HG03439 (cell line): ENCODE measurements around the gene KRT17.
"Not testable (repeated sequence)": the region's sequence is repeated elsewhere in the genome, so short reads cannot be mapped to it uniquely, and the experiment has no call there.

Experiments used
- ATAC-seq: cut with Tn5 transposase; IDR thresholded peaks from one replicate; pipeline ENCODE4 v1.9.1; 2021; ENCODE audit warnings: mild to moderate bottlenecking, moderate library complexity; ENCODE audit not compliant: unreplicated experiment

The KRT17 gene

GRCh38 chr17:41600318-41600717, 24.1 kb downstream of the KRT17 start:
- no peak for ATAC-seq

DNA sequence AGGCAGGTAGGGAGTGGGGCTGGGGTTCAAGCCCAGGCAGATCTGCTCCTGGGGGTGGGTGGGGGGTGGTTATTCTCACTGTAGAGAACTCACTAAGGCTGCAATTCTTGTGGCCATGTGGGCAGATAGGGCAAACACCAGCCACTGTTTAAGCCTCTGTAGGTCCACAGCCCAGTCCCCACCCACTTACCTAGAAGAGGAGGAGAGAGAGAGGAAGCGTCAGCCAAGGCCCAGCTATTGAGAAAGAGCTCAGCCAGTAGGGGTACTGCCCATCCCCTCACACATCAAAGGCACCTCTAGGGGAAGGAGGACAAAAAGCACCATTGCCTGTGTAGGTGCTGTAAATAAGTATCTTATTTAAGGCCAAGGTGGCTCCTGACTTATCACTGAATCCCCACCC, 24.7 kb downstream of the KRT17 start:
- no peak for ATAC-seq

DNA sequence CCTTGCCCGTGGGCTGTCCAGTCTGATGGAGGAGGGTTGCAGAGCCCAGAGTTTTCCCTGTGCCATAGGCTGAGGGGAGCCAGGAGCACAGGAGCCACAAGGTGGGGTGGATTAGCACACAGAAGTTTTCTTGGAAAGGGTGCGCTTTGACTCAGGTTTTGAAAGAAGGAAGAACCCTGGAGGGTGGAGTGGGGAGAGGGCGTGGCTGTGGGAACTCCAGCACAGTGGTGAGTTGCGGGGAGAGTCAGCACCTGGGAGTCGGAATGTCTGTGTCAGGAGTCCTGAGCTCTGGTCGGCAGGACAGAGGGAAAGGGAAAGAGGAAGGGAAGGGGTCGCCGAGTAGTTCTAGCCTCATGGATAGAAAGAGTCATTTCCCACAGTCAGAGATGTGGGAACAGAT, 28.8 kb downstream of the KRT17 start:
- ATAC-seq, result no peak

DNA sequence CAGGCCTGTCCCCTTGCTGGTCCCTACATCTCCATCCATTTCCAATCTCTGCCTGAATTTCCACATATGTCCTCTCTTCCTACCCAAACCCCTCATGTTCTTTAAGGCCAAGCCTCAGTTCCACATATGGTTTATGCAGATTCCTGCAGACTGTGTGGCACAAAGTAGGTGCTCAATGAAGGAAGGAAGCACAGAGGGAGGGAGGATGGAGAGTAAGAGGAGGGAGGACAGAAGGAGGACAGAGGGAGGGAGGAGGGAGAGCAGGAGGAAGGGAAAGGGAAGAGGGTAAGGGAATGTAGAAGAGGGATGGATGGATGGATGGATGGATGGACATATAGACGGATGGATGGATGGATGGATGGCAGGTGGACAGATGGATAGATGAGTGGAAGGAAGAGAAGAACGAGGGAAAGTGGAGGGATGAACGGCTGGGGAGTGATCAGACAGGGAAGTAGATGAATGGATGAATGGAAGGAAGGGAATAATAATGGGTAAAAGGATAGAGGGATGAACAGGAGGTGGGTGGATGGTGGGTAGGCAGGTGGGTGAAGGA, 29.9 kb downstream of the KRT17 start:
- no peak for ATAC-seq

GRCh38 chr17:41593306-41593981, 30.9 kb downstream of the KRT17 start:
- no peak for ATAC-seq

GRCh38 chr17:41592601-41593305, 31.6 kb downstream of the KRT17 start:
- ATAC-seq, result no peak

DNA sequence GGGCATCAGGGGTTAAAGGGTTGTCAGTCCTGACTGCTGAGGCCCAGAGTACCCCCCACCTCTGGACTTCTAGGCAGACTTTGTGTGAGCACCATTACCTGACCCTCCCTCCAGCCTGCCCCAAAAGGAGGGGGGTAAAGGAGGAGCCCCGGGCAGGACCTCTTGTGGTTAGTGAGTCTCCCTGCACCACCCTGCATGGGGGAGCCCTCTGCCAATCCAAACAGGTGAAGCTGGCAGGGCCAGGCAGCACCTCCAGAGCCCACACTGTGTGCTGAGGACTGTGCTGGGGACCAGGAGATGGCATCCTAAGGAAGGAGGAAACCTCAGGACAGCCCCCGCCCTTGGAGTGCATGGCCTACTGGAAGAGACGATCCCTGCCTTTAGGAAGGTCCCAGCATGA, 35.1 kb downstream of the KRT17 start:
- ATAC-seq, result no peak

- no peak for ATAC-seq
These were observed 36.1 kb downstream of the KRT17 start for GRCh38 chr17:41588126-41588810.

DNA sequence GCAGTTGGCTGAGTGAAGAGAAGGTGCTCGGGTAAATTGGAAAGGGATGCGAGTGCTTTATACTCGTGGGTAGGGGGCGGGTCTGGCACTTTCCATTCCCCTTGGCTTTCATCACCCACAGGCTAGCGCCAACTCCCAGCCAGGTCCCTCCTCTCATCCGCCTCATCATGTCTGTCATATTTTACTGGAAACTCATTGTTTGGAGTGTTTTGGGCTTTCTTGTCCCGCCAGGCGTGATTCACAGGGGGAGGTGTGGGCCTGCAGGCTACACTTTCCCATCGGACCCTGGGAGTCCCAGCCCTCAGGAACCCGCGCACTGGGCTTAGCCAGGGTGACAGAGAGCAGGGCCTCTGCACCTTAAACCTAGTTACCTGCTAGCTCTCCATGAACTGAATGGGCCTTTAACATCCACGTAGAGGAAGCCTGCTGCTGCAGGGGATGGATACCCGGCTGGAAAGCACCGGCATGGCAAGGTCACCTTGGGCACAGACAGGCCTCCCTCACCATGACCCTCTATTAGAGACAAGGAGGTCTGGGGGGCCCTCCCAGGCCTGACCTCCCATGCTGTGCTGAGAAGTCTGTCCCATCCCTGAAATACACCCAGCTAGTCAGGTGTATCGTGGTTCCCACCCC, 37.4 kb downstream of the KRT17 start, which contains the start of gene KRT14:
TSS of gene KRT14 (minus strand) at position 33 of the 633 bp plus-strand sequence. CDS start 61 bp downstream, outside the sequence.
- no peak for ATAC-seq

DNA sequence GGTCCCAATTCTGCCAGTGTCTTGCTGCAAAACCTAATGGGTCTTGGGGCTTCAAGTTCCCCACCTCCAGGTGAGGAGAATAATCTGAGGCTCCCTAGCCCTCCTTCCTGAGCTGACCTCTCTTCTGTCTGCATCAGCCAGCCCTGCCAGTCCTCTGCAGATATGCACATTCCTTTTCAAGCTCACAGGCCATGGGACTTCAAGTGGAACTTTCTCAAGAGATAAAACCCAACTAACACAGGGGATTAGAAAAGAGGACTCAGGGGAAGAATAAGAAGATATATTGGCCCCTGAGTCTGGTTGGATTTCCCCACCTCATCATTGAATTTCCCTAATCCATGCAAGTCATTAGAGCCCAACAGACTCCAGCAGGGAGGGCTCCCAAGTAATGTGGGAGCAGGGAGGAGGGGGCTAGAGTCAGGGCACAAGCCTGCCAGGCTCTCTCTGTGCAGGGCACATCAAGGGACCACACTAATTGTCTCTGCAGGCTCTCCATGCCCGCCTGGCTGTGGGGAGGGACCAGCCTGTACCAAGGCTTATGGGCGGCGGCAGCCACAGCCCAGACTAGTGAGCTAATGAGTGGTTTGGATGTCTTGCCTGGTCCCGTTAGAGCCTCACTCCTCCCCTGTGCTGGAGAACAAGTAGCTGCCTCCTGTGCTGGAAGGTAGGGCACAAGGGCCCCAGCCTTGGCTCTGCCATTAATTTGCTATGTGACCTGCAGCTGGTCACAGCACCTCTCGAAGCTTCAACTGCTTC, 38.9 kb downstream of the KRT17 start:
- ATAC-seq, result no peak

DNA sequence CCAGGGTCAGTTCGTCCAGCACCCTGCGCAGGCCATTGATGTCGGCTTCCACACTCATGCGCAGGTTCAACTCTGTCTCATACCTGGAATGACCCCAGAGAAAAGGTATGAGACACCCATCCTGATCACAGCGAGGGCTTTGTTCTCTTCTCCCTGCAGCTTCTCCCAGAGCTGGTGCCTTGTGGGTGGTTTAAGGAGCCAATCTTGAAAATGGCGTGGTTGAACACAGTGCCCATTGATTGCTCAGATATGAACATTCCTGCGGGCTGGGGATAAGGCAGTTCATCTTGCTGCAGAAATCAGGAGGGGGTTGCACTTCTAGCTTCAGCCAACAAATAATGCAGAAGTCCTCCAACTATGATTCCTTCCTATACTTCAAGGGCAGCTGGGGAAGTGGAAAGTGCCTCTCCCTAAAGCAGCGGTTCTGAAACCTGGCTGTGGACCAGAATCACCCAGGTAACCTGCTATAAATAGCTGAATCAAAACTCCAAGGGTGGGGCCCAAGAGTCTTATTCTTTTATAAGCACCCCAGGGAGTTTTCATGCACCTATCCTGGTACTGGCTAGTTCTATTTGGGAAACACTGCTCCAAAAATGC, 39.9 kb downstream of the KRT17 start:
- ATAC-seq, result not testable (repeated sequence)

GRCh38 chr17:41583137-41584127, 40.9 kb downstream of the KRT17 start:
- ATAC-seq, result no peak

DNA sequence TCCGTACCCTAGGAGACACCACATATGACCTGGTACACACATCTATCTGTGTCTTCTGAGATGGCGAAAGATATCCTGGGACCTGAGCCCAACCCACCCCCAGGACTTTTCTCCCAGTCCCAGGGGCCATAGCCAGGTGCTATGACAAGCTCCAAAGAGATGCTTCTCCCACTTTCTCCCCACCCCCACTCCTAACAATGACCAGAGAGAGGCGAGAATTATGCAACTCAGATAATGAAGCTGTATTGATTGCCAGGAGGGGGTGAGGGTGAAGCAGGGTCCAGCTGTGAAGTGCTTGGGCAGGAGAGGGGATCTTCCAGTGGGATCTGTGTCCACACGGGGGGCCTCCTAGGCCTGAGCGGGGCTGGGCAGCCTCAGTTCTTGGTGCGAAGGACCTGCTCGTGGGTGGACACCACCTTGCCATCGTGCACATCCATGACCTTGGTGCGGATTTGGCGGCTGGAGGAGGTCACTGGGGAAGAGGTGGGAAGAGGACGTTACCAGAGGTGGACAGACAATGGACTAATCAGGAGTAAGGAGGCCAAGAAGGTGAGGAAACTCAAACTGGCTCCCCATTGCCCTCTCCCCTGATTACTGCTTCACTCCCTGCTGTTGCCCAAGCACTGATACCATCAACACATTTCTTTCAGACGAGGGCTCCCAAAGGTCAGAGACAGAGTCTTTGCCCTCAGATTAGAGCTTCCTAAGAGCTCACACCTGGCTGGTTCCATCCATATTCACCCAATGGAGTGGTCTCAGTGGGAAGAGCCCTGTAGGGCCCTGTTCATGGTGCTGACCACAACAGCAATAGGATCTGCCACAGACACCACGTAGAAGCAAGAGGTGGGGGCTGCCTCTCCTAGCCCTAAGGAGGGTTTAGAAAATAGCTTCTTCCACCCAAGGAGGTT, 42.1 kb downstream of the KRT17 start:
- not testable (repeated sequence) for ATAC-seq

- no peak for ATAC-seq
These were observed 42.9 kb downstream of the KRT17 start for GRCh38 chr17:41581366-41582060.

- no peak for ATAC-seq
These were observed 43.5 kb downstream of the KRT17 start for GRCh38 chr17:41580687-41581365.

DNA sequence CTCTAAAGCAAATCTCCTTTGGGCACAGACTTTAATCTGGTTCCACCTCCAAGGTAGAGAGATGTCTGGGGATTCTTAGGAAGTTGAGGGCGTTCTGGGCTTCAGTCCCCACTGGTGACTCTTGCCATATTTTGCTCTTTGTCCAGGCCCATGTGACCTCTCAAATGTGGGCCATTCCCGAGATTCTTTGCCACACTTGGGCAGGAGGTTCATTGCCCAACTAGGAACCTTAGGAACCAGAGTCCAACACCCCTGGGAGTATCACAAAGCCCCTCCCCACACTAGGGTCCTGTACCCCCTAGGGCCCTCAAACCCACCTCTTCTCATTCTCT, 44.2 kb downstream of the KRT17 start:
- ATAC-seq, result no peak
